Mucosa of descending colon (tissue), 3 donors: ENCODE results near the gene KCTD5. TPM values are rescaled to one million over a fixed set of nuclear protein-coding genes. Genes with fewer than 3 reads are reported as not detected.

Experiments used
- ATAC-seq: fragments of 200-7000 bp; cut with Tn5 transposase; one replicate; pipeline ENCODE4 v1.9.1; 2020; ENCODE audit warnings: mild to moderate bottlenecking, moderate library complexity
- DNase-seq, 3 donors: peaks; one replicate each; pipeline ENCODE4 v3.0.0-alpha.2; 2020
- H3K36me3 ChIP-seq: fragments of 200-600 bp; one replicate; pipeline ENCODE4 v1.8.0; 2021; ENCODE audit warnings: low read depth, mild to moderate bottlenecking
- H3K4me1 ChIP-seq: fragments of 200-600 bp; one replicate; pipeline ENCODE4 v1.8.0; 2021; ENCODE audit warnings: low read depth, mild to moderate bottlenecking
- H3K4me3 ChIP-seq: fragments of 200-600 bp; one replicate; pipeline ENCODE4 v1.8.0; 2021; ENCODE audit warnings: mild to moderate bottlenecking
- H3K9me3 ChIP-seq: fragments of 200-600 bp; one replicate; pipeline ENCODE4 v1.8.0; 2021; ENCODE audit warnings: mild to moderate bottlenecking
- CTCF ChIP-seq: fragments of 200-600 bp; IDR thresholded peaks from one replicate; pipeline ENCODE4 v1.8.0; 2022; ENCODE audit warnings: antibody characterized with exemption, mild to moderate bottlenecking
- intact Hi-C, 2 donors: fragments of 100-400 bp; cut with DNase I in 1 of 2; cut with micrococcal nuclease in 1 of 2; formaldehyde crosslinking; loops; one replicate each; pipeline versions ENCODE4 v1.11.0 to v1.11.1; 2022; cut with DNase I, micrococcal nuclease
- total RNA-seq, 3 donors: library from RNA; stranded (reverse); fragmentation: NEBNext Ultra II Directional in 2 of 3; extraction: Animal tissue kit (Norgen Biotek cat#: 25700) in 2 of 3; gene quantifications; one replicate each; pipeline versions ENCODE4 v1.2.1 to v1.2.4, GENCODE V29; 2021 to 2023
- donor health status: DM: no; HTN: no; CAD: no; lungs with moderate emphysema.
- donor health status: DM: no; HTN: no; CAD: no.
- donor health status: DM: no; HTN: yes; CAD: no.

KCTD5 gene
- total RNA-seq, 3 donors from 2014 or later = 28.2 to 80.7 (median 48.5) TPM

- H3K9me3 ChIP-seq = no peaks in the 10 kb centered on the region
- DNase-seq (no peak), ATAC-seq (peak; percentile 2)
- intact Hi-C loops = no loop called here
- no peaks in the 10 kb centered on the region for H3K36me3 ChIP-seq
- no peak for TF ChIP-seq CTCF
- H3K4me1 ChIP-seq = peaks cover 4% of the 10 kb centered on the region
- H3K4me3 ChIP-seq = no peak overlapping the region
Observed at GRCh38 chr16:2711370-2712062, 29.2 kb downstream of the KCTD5 start.

GRCh38 chr16:2712063-2712441 lies 29.7 kb downstream of the KCTD5 start:
- H3K9me3 ChIP-seq = no peaks in the 10 kb centered on the region
- peak in 1 of 3 donors; percentile 26 for DNase-seq
- peaks cover 4% of the 10 kb centered on the region for H3K4me1 ChIP-seq
- H3K36me3 ChIP-seq = no peaks in the 10 kb centered on the region
- peak; percentile 3 for ATAC-seq
- intact Hi-C loops = no loop called here
- no peak for TF ChIP-seq CTCF
- no peak overlapping the region for H3K4me3 ChIP-seq

- H3K4me3 ChIP-seq = no peak overlapping the region
- intact Hi-C loops = no loop called here
- no peaks in the 10 kb centered on the region for H3K36me3 ChIP-seq
- TF ChIP-seq CTCF = no peak
- peaks cover 4% of the 10 kb centered on the region for H3K4me1 ChIP-seq
- ATAC-seq (no peak), DNase-seq (no peak)
- H3K9me3 ChIP-seq = no peaks in the 10 kb centered on the region
Observed at GRCh38 chr16:2712546-2712945, 30.2 kb downstream of the KCTD5 start.

- no peak for TF ChIP-seq CTCF
- Histone ChIP-seq H3K36me3 (no peaks in the 10 kb centered on the region), H3K4me1 (peaks cover 4% of the 10 kb centered on the region), H3K4me3 (no peak overlapping the region), H3K9me3 (no peaks in the 10 kb centered on the region)
- intact Hi-C loops = no loop called here
- peak in 1 of 3 donors; percentile 45 for DNase-seq
- no peak for ATAC-seq
Observed at GRCh38 chr16:2713523-2713922, 31.2 kb downstream of the KCTD5 start.

GRCh38 chr16:2713985-2714774 lies 31.9 kb downstream of the KCTD5 start:
- no peak for TF ChIP-seq CTCF
- Histone ChIP-seq H3K36me3 (no peaks in the 10 kb centered on the region), H3K9me3 (no peaks in the 10 kb centered on the region), H3K4me1 (peaks cover 8% of the 10 kb centered on the region), H3K4me3 (no peak overlapping the region)
- ATAC-seq = no peak
- peak in 1 of 3 donors; percentile 14 for DNase-seq
- intact Hi-C loops = no loop called here
